Thyroid gland (tissue), 4 donors: ENCODE results near the gene ZNF382. TPM values are rescaled to one million over a fixed set of nuclear protein-coding genes. Genes with fewer than 3 reads are reported as not detected.

Experiments used
- DNase-seq, 2 donors: peaks; one replicate each; pipeline ENCODE4 v3.0.0-alpha.2; 2019
- H3K27ac ChIP-seq, 3 donors: fragments of 200-600 bp; sonication (generic); 1 replicate in 2 of 3; 2 replicates in 1 of 3; pipeline ENCODE4 v1.5.1; 2016 to 2019; ENCODE audit warnings: mild to moderate bottlenecking in 1 of 3, moderate library complexity in 1 of 3
- H3K27me3 ChIP-seq: fragments of 200-600 bp; sonication (generic); one replicate; pipeline ENCODE4 v1.5.1; 2019
- H3K36me3 ChIP-seq, 2 donors: fragments of 200-600 bp; sonication (generic); one replicate each; pipeline ENCODE4 v1.5.1; 2016 to 2019
- H3K4me1 ChIP-seq, 2 donors: fragments of 200-600 bp; sonication (generic); one replicate each; pipeline ENCODE4 v1.5.1; 2017 to 2019
- H3K4me3 ChIP-seq, 3 donors: fragments of 200-600 bp; sonication (generic); replicated peaks in 1 of 3; 1 replicate in 2 of 3; 2 replicates in 1 of 3; pipeline ENCODE4 v1.5.1; 2016; ENCODE audit warnings: mild to moderate bottlenecking in 1 of 3
- H3K9me3 ChIP-seq: fragments of 200-600 bp; sonication (generic); one replicate; pipeline ENCODE4 v1.5.1; 2017
- CTCF ChIP-seq, 6 experiments: fragments of 200-600 bp in 3 of 6; fragments of 450-650 bp in 3 of 6; sonication (generic) in 3 of 6; IDR thresholded peaks; one replicate each; pipeline ENCODE4 v1.5.1; 2016 to 2019; ENCODE audit warnings: antibody characterized with exemption in 6 of 6, mild to moderate bottlenecking in 2 of 6, inconsistent platforms in 1 of 6, moderate library complexity in 1 of 6
- POLR2A ChIP-seq, 2 donors: fragments of 450-650 bp; IDR thresholded peaks; one replicate each; pipeline ENCODE4 v1.6.1; 2017; ENCODE audit warnings: antibody characterized with exemption in 2 of 2, mild to moderate bottlenecking in 2 of 2, moderate library complexity in 1 of 2
- WGBS, 2 donors: methylation state at CpG; one replicate each; pipeline ENCODE4 v1.1.5; 2017; 5-methylcytosine and 5-hydroxymethylcytosine counted together
- intact Hi-C: fragments of 100-400 bp; cut with DNase I; formaldehyde crosslinking; loops from one replicate; pipeline ENCODE4 v1.15.1; 2023
- total RNA-seq, 4 donors: library from RNA; depleted of rRNA; stranded (reverse); fragments of >200 nt; gene quantifications; one replicate each; pipeline ENCODE4 v1.2.3, GENCODE V29; 2016

The ZNF382 gene
- total RNA-seq, 4 donors from 2014 or later, result 11.3 to 30.5 (median 19.0) TPM

- Histone ChIP-seq H3K4me1 (no peaks in the 10 kb centered on the region), H3K4me3 (no peak overlapping the region), H3K9me3 (no peaks in the 10 kb centered on the region), H3K27me3 (no peaks in the 10 kb centered on the region), H3K27ac (no peak overlapping the region), H3K36me3 (peaks cover 43 to 73% of the 10 kb centered on the region in 2 donors)
- DNase-seq, result no peak
- no peak for TF ChIP-seq CTCF (IDR thresholded peaks at IDR 0.05)
- intact Hi-C loops, result loop anchor here (10.0 kb wide), 1 partner anchor 478 kb away; no protein-coding TSS in a partner anchor
- WGBS, 2 donors, result 96 to 97% methylated on average over 2 of the region's 2 CpGs
Measured at GRCh38 chr19:36646746-36647145, 41.6 kb downstream of the ZNF382 start.

GRCh38 chr19:36652958-36653357, 47.8 kb downstream of the ZNF382 start:
- no peak overlapping the region for H3K27ac ChIP-seq
- intact Hi-C loops, result no loop called here
- H3K27me3 ChIP-seq, result no peaks in the 10 kb centered on the region
- H3K4me3 ChIP-seq, result no peak overlapping the region
- TF ChIP-seq CTCF (IDR thresholded peaks at IDR 0.05) (no peak), POLR2A (IDR thresholded peaks at IDR 0.05) (no peak)
- no peak for DNase-seq
- H3K9me3 ChIP-seq, result no peaks in the 10 kb centered on the region
- H3K4me1 ChIP-seq, result no peaks in the 10 kb centered on the region
- WGBS, 2 donors, result 89 to 97% methylated on average over 1 of the region's 1 CpG
- peaks cover 64 to 83% of the 10 kb centered on the region in 2 donors for H3K36me3 ChIP-seq

- peak overlapping the region in 2 of 3 donors; percentile 7 to 62 for H3K4me3 ChIP-seq
- H3K27me3 ChIP-seq, result no peaks in the 10 kb centered on the region
- peaks cover 0 to 17% of the 10 kb centered on the region in 2 donors for H3K36me3 ChIP-seq
- DNase-seq, result no peak
- H3K4me1 ChIP-seq, result peaks cover 12 to 16% of the 10 kb centered on the region in 2 donors
- 54 to 59% methylated on average over 14 of the region's 14 CpGs for WGBS, 2 donors
- H3K9me3 ChIP-seq, result no peaks in the 10 kb centered on the region
- intact Hi-C loops, result loop anchor here (2.0 kb wide), 1 partner anchor 19 kb away; no protein-coding TSS in a partner anchor
- TF ChIP-seq CTCF (IDR thresholded peaks at IDR 0.05), result no peak
- TF ChIP-seq POLR2A (IDR thresholded peaks at IDR 0.05), result no peak
- no peak overlapping the region for H3K27ac ChIP-seq
Measured at GRCh38 chr19:36665832-36666231, 60.7 kb downstream of the ZNF382 start.

- no peak for DNase-seq
- WGBS, 2 donors, result 74 to 76% methylated on average over 2 of the region's 2 CpGs
- H3K27ac ChIP-seq, result no peak overlapping the region
- peaks cover 12 to 16% of the 10 kb centered on the region in 2 donors for H3K4me1 ChIP-seq
- no peaks in the 10 kb centered on the region for H3K27me3 ChIP-seq
- H3K36me3 ChIP-seq, result peaks cover 0 to 9% of the 10 kb centered on the region in 2 donors
- no peak overlapping the region for H3K4me3 ChIP-seq
- intact Hi-C loops, result no loop called here
- TF ChIP-seq POLR2A (IDR thresholded peaks at IDR 0.05) (no peak), CTCF (IDR thresholded peaks at IDR 0.05) (no peak)
- no peaks in the 10 kb centered on the region for H3K9me3 ChIP-seq
Measured at GRCh38 chr19:36668646-36669045, 63.5 kb downstream of the ZNF382 start.

- no peak for TF ChIP-seq POLR2A (IDR thresholded peaks at IDR 0.05)
- no peak for TF ChIP-seq CTCF (IDR thresholded peaks at IDR 0.05)
- no peak overlapping the region for H3K4me3 ChIP-seq
- WGBS, 2 donors, result 100% methylated on average over 1 of the region's 1 CpG
- intact Hi-C loops, result no loop called here
- peaks cover 7 to 10% of the 10 kb centered on the region in 2 donors for H3K4me1 ChIP-seq
- no peaks in the 10 kb centered on the region for H3K36me3 ChIP-seq
- no peaks in the 10 kb centered on the region for H3K27me3 ChIP-seq
- no peak for DNase-seq
- H3K27ac ChIP-seq, result no peak overlapping the region
- no peaks in the 10 kb centered on the region for H3K9me3 ChIP-seq
Measured at GRCh38 chr19:36672368-36672767, 67.3 kb downstream of the ZNF382 start.
